Measurements from ENCODE around the gene PANX1. TPM values are rescaled to one million over a fixed set of nuclear protein-coding genes. Genes with fewer than 3 reads are reported as not detected.

PANX1 gene
- total and polyA plus RNA-seq, 8 donors = 2.2 to 10.4 (median 5.1) TPM

GRCh38 chr11:94134651-94135512 lies 6.2 kb downstream of the PANX1 start:
- DNase-seq (peak in 4 of 6 donors; percentile 24 to 61 (median 50)), ATAC-seq (peak; percentile 51 to 82 (median 68)), FAIRE-seq (no peak)
- WGBS, 2 donors = 64 to 73% methylated on average over 9 to 10 of the region's 10 CpGs
- no peak for TF ChIP-seq CTCF (IDR thresholded peaks at IDR 0.05)
- Histone ChIP-seq H3K27me3 (no peaks in the 10 kb centered on the region), H3K36me3 (no peaks in the 10 kb centered on the region), H3K4me3 (no peak overlapping the region), H3K9me3 (no peaks in the 10 kb centered on the region), H3K27ac (peak overlapping the region in 2 of 4 donors; percentile 57 to 61), H3K4me1 (peaks cover 0 to 30% (median 0%) of the 10 kb centered on the region in 3 donors)
- intact Hi-C loops (cut with DNase I) = no loop called here

GRCh38 chr11:94139416-94139815 lies 10.8 kb downstream of the PANX1 start:
- no peak overlapping the region for H3K27ac ChIP-seq
- no peaks in the 10 kb centered on the region for H3K36me3 ChIP-seq
- no peak for TF ChIP-seq CTCF (IDR thresholded peaks at IDR 0.05)
- ATAC-seq (peak in 1 of 4 donors; percentile 44), FAIRE-seq (no peak), DNase-seq (peak in 1 of 6 donors; percentile 33)
- WGBS, 2 donors = 82 to 91% methylated on average over 4 of the region's 4 CpGs
- H3K9me3 ChIP-seq = no peaks in the 10 kb centered on the region
- intact Hi-C loops (cut with DNase I) = no loop called here
- H3K27me3 ChIP-seq = no peaks in the 10 kb centered on the region
- H3K4me3 ChIP-seq = no peak overlapping the region
- H3K4me1 ChIP-seq = peaks cover 0 to 21% (median 0%) of the 10 kb centered on the region in 3 donors

- no peak for ATAC-seq
- no peaks in the 10 kb centered on the region for H3K27me3 ChIP-seq
- no peak for FAIRE-seq
- no peaks in the 10 kb centered on the region for H3K36me3 ChIP-seq
- no peaks in the 10 kb centered on the region for H3K9me3 ChIP-seq
- 76 to 82% methylated on average over 2 of the region's 2 CpGs for WGBS, 2 donors
- intact Hi-C loops (cut with DNase I) = no loop called here
- DNase-seq = no peak
- no peak overlapping the region for H3K4me3 ChIP-seq
- TF ChIP-seq CTCF (IDR thresholded peaks at IDR 0.05) = no peak
- H3K4me1 ChIP-seq = peaks cover 0 to 15% (median 1%) of the 10 kb centered on the region in 3 donors
- no peak overlapping the region for H3K27ac ChIP-seq
Observed at GRCh38 chr11:94140154-94140655, 11.6 kb downstream of the PANX1 start.

- Histone ChIP-seq H3K4me1 (peaks cover 0 to 10% (median 9%) of the 10 kb centered on the region in 3 donors), H3K9me3 (no peaks in the 10 kb centered on the region), H3K36me3 (no peaks in the 10 kb centered on the region), H3K27me3 (no peaks in the 10 kb centered on the region), H3K4me3 (no peak overlapping the region), H3K27ac (no peak overlapping the region)
- DNase-seq (no peak), ATAC-seq (no peak), FAIRE-seq (no peak)
- 94 to 96% methylated on average over 12 of the region's 12 CpGs for WGBS, 2 donors
- intact Hi-C loops (cut with DNase I) = no loop called here
- no peak for TF ChIP-seq CTCF (IDR thresholded peaks at IDR 0.05)
Observed at GRCh38 chr11:94141511-94142307, 13.1 kb downstream of the PANX1 start.
